CD4-positive, CD25-positive, alpha-beta regulatory T cell (primary cell): Measurements from ENCODE around the gene CREBBP. TPM values are rescaled to one million over a fixed set of nuclear protein-coding genes. Genes with fewer than 3 reads are reported as not detected.

ENCODE experiments used
- ATAC-seq, 2 donors: fragments of 150-1000 bp; cut with Tn5 transposase; one replicate each; pipeline ENCODE4 v1.10.0; 2021; ENCODE audit warnings: low read depth in 2 of 2, moderate number of reproducible peaks in 2 of 2, moderate library complexity in 1 of 2
- DNase-seq, 3 donors: peaks; one replicate each; pipeline versions ENCODE4 v3.0.0 to v3.0.0-alpha.2; 2012 to 2022; ENCODE audit warnings: mixed read lengths in 1 of 3
- H3K27ac ChIP-seq: one replicate; pipeline ENCODE4 v1.7.0; 2013; ENCODE audit warnings: mild to moderate bottlenecking, low read length; ENCODE audit not compliant: insufficient read depth, poor library complexity, severe bottlenecking
- H3K27me3 ChIP-seq: one replicate; pipeline ENCODE4 v1.7.0; 2013; ENCODE audit warnings: low read length; ENCODE audit not compliant: control insufficient read depth, insufficient read depth
- H3K36me3 ChIP-seq: one replicate; pipeline ENCODE4 v1.7.0; 2013; ENCODE audit warnings: mild to moderate bottlenecking, low read length, moderate library complexity; ENCODE audit not compliant: control insufficient read depth, insufficient read depth
- H3K4me1 ChIP-seq: 2 replicates; pipeline ENCODE4 v1.7.0; 2013; ENCODE audit warnings: mild to moderate bottlenecking, low read length; ENCODE audit not compliant: insufficient read depth, control insufficient read depth, poor library complexity, severe bottlenecking
- H3K4me3 ChIP-seq: one replicate; pipeline ENCODE4 v1.7.0; 2013; ENCODE audit warnings: low read depth, mild to moderate bottlenecking, low read length, moderate library complexity
- H3K9me3 ChIP-seq, 2 experiments: 1 replicate in 1 of 2; 2 replicates in 1 of 2; pipeline ENCODE4 v1.7.0; 2013; ENCODE audit warnings: low read length in 2 of 2, mild to moderate bottlenecking in 1 of 2, moderate library complexity in 1 of 2; ENCODE audit not compliant: control insufficient read depth in 2 of 2
- H3K27ac Mint-ChIP-seq, 3 donors: one replicate each; pipeline ENCODE4 v1.8.0; 2020 to 2022; ENCODE audit warnings: mild to moderate bottlenecking in 3 of 3, mixed read lengths in 3 of 3, moderate library complexity in 2 of 3
- H3K27me3 Mint-ChIP-seq: one replicate; pipeline ENCODE4 v1.8.0; 2022; ENCODE audit warnings: mild to moderate bottlenecking, mixed read lengths
- H3K36me3 Mint-ChIP-seq: one replicate; pipeline ENCODE4 v1.8.0; 2020; ENCODE audit warnings: mixed read lengths
- H3K4me1 Mint-ChIP-seq, 4 donors: one replicate each; pipeline ENCODE4 v1.8.0; 2020 to 2022; ENCODE audit warnings: mixed read lengths in 4 of 4, mild to moderate bottlenecking in 1 of 4
- H3K4me3 Mint-ChIP-seq, 4 donors: one replicate each; pipeline ENCODE4 v1.8.0; 2020 to 2022; ENCODE audit warnings: mild to moderate bottlenecking in 4 of 4, mixed read lengths in 4 of 4, moderate library complexity in 3 of 4
- H3K9me3 Mint-ChIP-seq, 7 donors: one replicate each; pipeline ENCODE4 v1.8.0; 2020 to 2022; ENCODE audit warnings: mixed read lengths in 7 of 7, mild to moderate bottlenecking in 3 of 7, moderate library complexity in 2 of 7
- polyA plus RNA-seq, 4 donors: library from polyadenylated mRNA; unstranded; fragments of 300-500 nt; fragmentation: Illumina TruSeq; gene quantifications; one replicate each; pipeline ENCODE4 v1.2.3, GENCODE V29; 2021
- total RNA-seq: library from RNA; stranded (reverse); gene quantifications from one replicate; pipeline ENCODE4 v1.2.3, GENCODE V29; 2022

The CREBBP gene
- total and polyA plus RNA-seq, 5 donors from 2014 or later = 3.3 to 192 (median 4.1) TPM

DNA sequence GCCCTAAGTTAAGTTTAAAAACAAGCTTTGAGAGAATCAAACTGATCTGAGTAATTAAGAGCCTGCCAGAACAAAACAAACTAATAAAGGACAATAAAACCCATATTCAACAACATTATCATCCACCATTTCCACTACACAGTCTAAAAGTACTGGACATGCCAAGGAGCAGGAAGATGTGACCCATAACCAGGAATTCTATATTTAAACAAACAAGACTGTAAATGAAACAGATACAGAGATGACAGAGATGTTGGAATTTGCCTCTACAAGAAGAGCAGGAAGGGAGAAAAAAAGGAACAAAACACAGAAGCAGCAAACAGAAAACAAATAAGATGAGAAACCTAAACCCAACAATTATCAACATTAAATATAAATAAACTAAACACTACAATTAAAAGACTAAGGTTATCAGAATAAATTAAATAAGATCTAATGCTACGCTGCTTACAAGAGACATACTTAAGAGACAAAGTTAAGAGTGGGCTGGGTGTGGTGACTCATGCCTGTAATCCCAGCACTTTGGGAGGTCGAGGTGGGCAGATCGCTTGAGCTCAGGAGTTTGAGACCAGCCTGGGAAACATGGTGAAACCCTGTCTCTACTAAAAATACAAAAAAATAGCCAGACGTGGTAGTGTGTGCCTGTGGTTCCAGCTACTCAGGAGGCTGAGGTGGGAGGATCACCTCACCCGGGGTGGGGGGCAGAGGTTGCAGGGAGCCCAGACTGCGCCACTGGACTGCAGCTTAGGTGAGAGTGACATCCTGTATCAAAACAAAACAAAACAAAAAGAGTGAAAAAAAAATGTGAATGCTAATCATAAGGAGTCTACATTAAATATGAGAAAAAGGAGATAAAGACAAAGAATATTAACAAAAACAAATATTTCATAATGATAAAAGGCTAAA is 50.6 kb downstream of the CREBBP start:
- Mint-ChIP-seq H3K4me1 (peaks cover 47 to 79% (median 50%) of the 10 kb centered on the region in 4 donors), H3K9me3 (peaks cover 0 to 18% (median 7%) of the 10 kb centered on the region in 7 donors), H3K27me3 (no peaks in the 10 kb centered on the region), H3K36me3 (peaks cover 32% of the 10 kb centered on the region), H3K4me3 (peak overlapping the region in 3 of 4 donors; percentile 8 to 31 (median 19)), H3K27ac (peak overlapping the region in 1 of 3 donors; percentile 7)
- no peaks in the 10 kb centered on the region for H3K27me3 ChIP-seq
- no peak overlapping the region for H3K4me3 ChIP-seq
- no peak overlapping the region for H3K27ac ChIP-seq
- DNase-seq = no peak
- H3K9me3 ChIP-seq = peaks cover 7 to 11% of the 10 kb centered on the region in 2 experiments
- ATAC-seq = no peak
- peaks cover 23% of the 10 kb centered on the region for H3K4me1 ChIP-seq
- peaks cover 24% of the 10 kb centered on the region for H3K36me3 ChIP-seq

DNA sequence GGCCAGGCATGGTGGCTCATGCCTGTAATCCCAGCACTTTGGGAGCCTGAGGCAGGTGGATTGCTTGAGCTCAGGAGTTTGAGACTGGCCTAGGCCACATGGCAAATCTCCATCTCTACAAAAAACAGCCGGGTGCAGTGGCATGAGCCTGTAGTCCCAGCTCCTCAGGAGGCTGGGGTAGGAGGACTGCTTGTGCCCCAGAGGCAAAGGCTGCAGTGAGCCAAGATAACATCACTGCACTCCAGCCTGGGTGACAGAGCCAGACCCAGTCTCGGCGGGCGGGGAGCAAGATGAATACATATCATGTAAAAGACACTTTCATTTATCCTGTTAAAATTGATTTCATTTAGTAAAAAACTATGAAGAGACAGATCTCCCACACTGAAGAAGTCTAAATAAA is 54.6 kb downstream of the CREBBP start:
- Histone ChIP-seq H3K4me1 (peaks cover 58% of the 10 kb centered on the region), H3K9me3 (no peaks in the 10 kb centered on the region), H3K36me3 (peaks cover 11% of the 10 kb centered on the region), H3K4me3 (no peak overlapping the region), H3K27ac (no peak overlapping the region), H3K27me3 (no peaks in the 10 kb centered on the region)
- Mint-ChIP-seq H3K27me3 (no peaks in the 10 kb centered on the region), H3K9me3 (peaks cover 0 to 1% (median 0%) of the 10 kb centered on the region in 7 donors), H3K4me1 (peaks cover 49 to 93% (median 67%) of the 10 kb centered on the region in 4 donors), H3K27ac (peak overlapping the region in 2 of 3 donors; percentile 40 to 82), H3K36me3 (peaks cover 18% of the 10 kb centered on the region), H3K4me3 (peak overlapping the region in 3 of 4 donors; percentile 33 to 69 (median 42))
- ATAC-seq = no peak
- no peak for DNase-seq

DNA sequence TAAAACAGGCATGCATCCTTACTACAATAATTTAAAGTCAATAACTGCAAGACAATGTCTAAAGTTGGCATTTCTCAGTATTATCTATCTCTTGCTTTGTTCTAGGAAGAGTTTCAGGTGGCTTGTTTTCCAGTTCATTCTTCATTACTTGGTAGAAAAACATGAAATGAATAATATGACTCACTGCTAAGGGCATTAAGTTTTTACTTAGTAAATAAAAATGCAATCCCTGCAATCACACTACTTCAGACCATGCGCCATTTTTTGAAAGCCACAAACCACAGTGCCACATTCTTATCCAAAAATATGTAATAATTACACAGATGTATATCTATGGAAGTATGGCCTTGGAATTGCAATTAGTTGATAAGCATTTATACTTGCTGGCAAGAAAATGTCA is 55.4 kb downstream of the CREBBP start:
- H3K27ac Mint-ChIP-seq = peak overlapping the region; percentile 78 to 82 (median 82)
- H3K36me3 ChIP-seq = peaks cover 11% of the 10 kb centered on the region
- H3K4me1 ChIP-seq = peaks cover 64% of the 10 kb centered on the region
- no peak overlapping the region for H3K27ac ChIP-seq
- H3K9me3 ChIP-seq = no peaks in the 10 kb centered on the region
- peak in 1 of 3 donors; percentile 74 for DNase-seq
- H3K9me3 Mint-ChIP-seq = peaks cover 0 to 1% (median 0%) of the 10 kb centered on the region in 7 donors
- H3K27me3 ChIP-seq = no peaks in the 10 kb centered on the region
- peaks cover 18% of the 10 kb centered on the region for H3K36me3 Mint-ChIP-seq
- no peaks in the 10 kb centered on the region for H3K27me3 Mint-ChIP-seq
- H3K4me1 Mint-ChIP-seq = peaks cover 53 to 94% (median 70%) of the 10 kb centered on the region in 4 donors
- ATAC-seq = peak; percentile 53 to 75
- peak overlapping the region; percentile 8 to 49 (median 30) for H3K4me3 Mint-ChIP-seq
- H3K4me3 ChIP-seq = no peak overlapping the region

DNA sequence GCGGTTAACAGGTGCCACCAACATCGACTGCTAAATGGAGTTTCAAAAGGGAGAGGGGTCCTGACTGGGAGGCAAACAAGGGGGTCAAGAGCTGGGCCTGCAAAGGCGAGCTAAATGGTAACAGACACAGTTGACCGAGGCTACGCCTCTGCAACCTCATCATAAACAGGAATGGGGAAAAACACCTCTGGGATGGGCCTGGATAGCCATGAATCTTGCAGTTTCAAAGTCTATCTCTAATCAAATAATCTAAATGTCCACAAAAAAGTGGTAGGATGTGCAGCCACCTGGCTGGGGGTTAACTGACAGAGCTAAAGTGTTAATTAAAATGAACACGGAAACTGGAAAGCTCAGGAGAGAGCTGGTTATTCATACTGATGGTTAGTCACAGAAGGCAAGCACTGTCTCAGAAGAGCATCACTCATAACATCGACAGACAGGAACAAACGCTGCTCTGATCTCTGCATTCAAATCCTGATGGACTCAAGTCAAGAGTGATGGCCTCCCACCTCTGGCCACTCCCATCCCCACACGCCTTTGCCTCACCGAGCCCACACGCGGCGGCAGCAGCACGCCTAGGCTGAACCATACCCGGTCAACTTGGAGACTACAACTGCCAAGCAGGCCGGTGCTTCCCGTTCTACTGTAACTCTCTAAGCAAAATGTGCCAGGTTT is 56.3 kb downstream of the CREBBP start:
- H3K36me3 ChIP-seq = peaks cover 9% of the 10 kb centered on the region
- Mint-ChIP-seq H3K36me3 (peaks cover 15% of the 10 kb centered on the region), H3K9me3 (no peaks in the 10 kb centered on the region), H3K4me3 (peak overlapping the region in 3 of 4 donors; percentile 42 to 80 (median 49)), H3K27me3 (no peaks in the 10 kb centered on the region), H3K27ac (peak overlapping the region; percentile 65 to 82 (median 82)), H3K4me1 (peaks cover 55 to 95% (median 71%) of the 10 kb centered on the region in 4 donors)
- ATAC-seq (no peak), DNase-seq (no peak)
- no peaks in the 10 kb centered on the region for H3K27me3 ChIP-seq
- no peak overlapping the region for H3K4me3 ChIP-seq
- no peaks in the 10 kb centered on the region for H3K9me3 ChIP-seq
- H3K27ac ChIP-seq = no peak overlapping the region
- peaks cover 72% of the 10 kb centered on the region for H3K4me1 ChIP-seq

DNA sequence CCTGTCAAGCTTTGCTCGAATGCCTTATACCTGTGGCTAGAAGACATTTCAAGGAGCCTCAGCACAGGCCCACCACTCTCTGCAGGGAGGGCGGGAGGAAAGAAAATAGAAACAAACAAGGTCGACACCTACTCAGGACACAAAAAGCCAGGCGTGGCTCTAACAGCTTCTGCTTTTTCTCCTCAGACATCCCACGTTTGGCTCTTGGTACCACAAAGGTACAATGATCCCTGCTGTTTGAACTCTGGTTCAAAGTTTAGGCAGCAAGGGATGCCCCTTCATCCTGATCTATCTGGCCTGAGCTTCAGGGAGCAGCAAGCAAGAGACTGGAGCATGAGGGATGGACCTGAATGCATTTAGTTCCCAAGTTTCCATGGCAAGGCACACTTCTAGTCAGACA is 57.1 kb downstream of the CREBBP start:
- peak overlapping the region; percentile 4 to 85 (median 20) for H3K27ac Mint-ChIP-seq

DNA sequence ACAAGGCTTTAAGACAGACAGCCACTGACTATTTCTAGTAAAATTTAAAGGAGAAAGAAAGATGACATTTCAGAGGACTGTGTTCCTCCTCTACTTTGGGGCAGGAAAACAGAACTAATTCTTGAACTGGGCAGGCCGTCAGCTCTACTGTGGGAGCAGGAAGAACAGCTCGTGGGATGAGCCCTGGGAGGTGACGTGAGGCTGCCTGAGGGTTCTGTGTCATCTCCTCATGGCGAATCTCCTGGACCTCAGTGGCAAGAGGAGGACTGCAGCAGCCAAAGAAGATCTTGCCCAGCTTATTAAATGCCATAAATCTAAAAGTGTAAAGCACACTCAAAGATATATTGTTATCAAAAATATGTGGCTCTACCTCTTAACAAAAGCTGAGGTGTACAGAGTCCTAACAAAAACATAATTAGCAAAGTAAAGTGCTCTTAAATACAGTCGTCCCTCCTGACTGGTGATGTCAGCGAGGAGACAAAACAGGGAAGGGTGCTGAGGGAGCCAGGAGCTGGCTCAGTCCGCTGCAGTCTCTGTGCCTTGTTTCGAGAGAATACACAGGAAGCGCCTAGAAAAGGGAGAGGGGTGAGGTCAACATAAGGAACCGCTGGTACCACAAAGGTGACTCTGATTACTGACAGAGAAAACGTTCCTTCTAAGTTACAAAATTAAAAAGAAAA is 58.0 kb downstream of the CREBBP start:
- H3K36me3 ChIP-seq = peaks cover 7% of the 10 kb centered on the region
- H3K27ac ChIP-seq = no peak overlapping the region
- Mint-ChIP-seq H3K36me3 (peaks cover 14% of the 10 kb centered on the region), H3K4me1 (peaks cover 60 to 97% (median 73%) of the 10 kb centered on the region in 4 donors), H3K27ac (peak overlapping the region in 2 of 3 donors; percentile 20 to 76), H3K9me3 (no peaks in the 10 kb centered on the region), H3K27me3 (no peaks in the 10 kb centered on the region), H3K4me3 (peak overlapping the region in 3 of 4 donors; percentile 42 to 80 (median 71))
- H3K4me1 ChIP-seq = peaks cover 87% of the 10 kb centered on the region
- H3K27me3 ChIP-seq = no peaks in the 10 kb centered on the region
- ATAC-seq (no peak), DNase-seq (peak in 1 of 3 donors; percentile 50)
- H3K4me3 ChIP-seq = peak overlapping the region; percentile 41
- no peaks in the 10 kb centered on the region for H3K9me3 ChIP-seq

More for the DNA sequence above, 57.1 kb downstream of the CREBBP start:
- H3K4me1 Mint-ChIP-seq = peaks cover 60 to 97% (median 71%) of the 10 kb centered on the region in 4 donors
- Histone ChIP-seq H3K9me3 (no peaks in the 10 kb centered on the region), H3K36me3 (peaks cover 7% of the 10 kb centered on the region), H3K27me3 (no peaks in the 10 kb centered on the region), H3K4me1 (peaks cover 80% of the 10 kb centered on the region), H3K27ac (no peak overlapping the region), H3K4me3 (no peak overlapping the region)
- peaks cover 14% of the 10 kb centered on the region for H3K36me3 Mint-ChIP-seq
- DNase-seq (no peak), ATAC-seq (no peak)
- H3K27me3 Mint-ChIP-seq = no peaks in the 10 kb centered on the region
- peak overlapping the region in 3 of 4 donors; percentile 42 to 80 (median 71) for H3K4me3 Mint-ChIP-seq
- H3K9me3 Mint-ChIP-seq = no peaks in the 10 kb centered on the region

DNA sequence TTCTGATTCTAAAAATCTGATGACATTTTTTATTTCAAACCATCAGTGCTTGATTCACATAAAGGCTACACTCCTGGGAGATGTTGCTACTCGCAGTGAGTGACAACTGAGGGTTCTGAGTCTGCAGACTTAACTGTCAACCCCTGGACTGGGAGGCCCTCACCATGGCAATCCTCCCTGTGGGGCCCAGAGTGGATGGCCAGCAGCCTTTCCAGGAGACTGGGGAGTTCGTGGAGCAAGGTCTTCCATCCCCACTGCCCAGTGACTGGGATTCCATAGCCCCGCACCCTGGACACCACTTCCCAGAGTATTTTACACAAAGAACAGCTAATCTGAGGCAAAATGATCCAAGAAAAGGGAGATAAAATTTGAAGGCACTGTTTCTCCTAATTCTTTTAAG is 59.3 kb downstream of the CREBBP start:
- Mint-ChIP-seq H3K4me1 (peaks cover 53 to 99% (median 75%) of the 10 kb centered on the region in 4 donors), H3K27me3 (no peaks in the 10 kb centered on the region), H3K9me3 (no peaks in the 10 kb centered on the region), H3K36me3 (peaks cover 14% of the 10 kb centered on the region), H3K27ac (no peak overlapping the region), H3K4me3 (peak overlapping the region in 2 of 4 donors; percentile 10 to 80)
- H3K36me3 ChIP-seq = peaks cover 3% of the 10 kb centered on the region
- no peak overlapping the region for H3K4me3 ChIP-seq
- ATAC-seq = no peak
- no peak overlapping the region for H3K27ac ChIP-seq
- H3K9me3 ChIP-seq = no peaks in the 10 kb centered on the region
- peaks cover 88% of the 10 kb centered on the region for H3K4me1 ChIP-seq
- DNase-seq = no peak
- no peaks in the 10 kb centered on the region for H3K27me3 ChIP-seq
